HCT116 (cell line): ENCODE measurements around the gene DNAJB5. TPM values are rescaled to one million over a fixed set of nuclear protein-coding genes. Genes with fewer than 3 reads are reported as not detected.

ENCODE experiments used
- ATAC-seq: fragments of 200-7000 bp; cut with Tn5 transposase; 2 replicates; pipeline ENCODE4 v1.9.1; 2020; ENCODE audit warnings: mild to moderate bottlenecking, moderate library complexity
- BruUV-seq: library from RNA; stranded (reverse); fragments of 400-500 nt; replicated peaks from 2 replicates; lab custom pipeline; 2021; lab: Mats Ljungman, UMichigan
- CTCF ChIA-PET: fragments of 300-600 bp; sonication (Branson Sonifier 250); formaldehyde crosslinking; loops from one replicate; lab custom pipeline; 2021; ENCODE audit warnings: antibody characterized with exemption; lab: Charles Lee
- POLR2A ChIA-PET: fragments of 300-600, 350-600 bp; sonication (Branson Sonifier 250); formaldehyde crosslinking; loops from one replicate; lab custom pipeline; 2021; ENCODE audit warnings: antibody characterized with exemption; lab: Charles Lee
- RAD21 ChIA-PET, 2 experiments: fragments of 300-600 bp; sonication (Branson Sonifier 250); formaldehyde crosslinking; loops; one replicate each; lab custom pipeline; 2023; ENCODE audit warnings: low total read pairs in 2 of 2; ENCODE audit not compliant: uncharacterized antibody in 2 of 2, unreplicated experiment in 2 of 2, low non-redundant PET in 1 of 2; lab: Charles Lee
- DNase-seq: peaks from one replicate; pipeline ENCODE4 v3.0.0-alpha.2; 2010; ENCODE audit warnings: low read depth, low spot score
- H2AFZ ChIP-seq: fragments of 200-600 bp; shearing (Covaris generic), sonication (generic); 2 replicates; pipeline ENCODE4 v1.6.1; 2017; ENCODE audit warnings: low read depth, mixed run types, mixed read lengths, antibody characterized with exemption, low read length; ENCODE audit not compliant: poor library complexity, severe bottlenecking
- H3K27ac ChIP-seq: 2 replicates; pipeline ENCODE4 v1.5.1; 2012; ENCODE audit warnings: low read depth, low read length
- H3K27me3 ChIP-seq: fragments of 200-600 bp; sonication (generic); 2 replicates; pipeline ENCODE4 v1.6.1; 2016; ENCODE audit warnings: mixed run types, low read length, mixed read lengths; ENCODE audit not compliant: insufficient read depth
- H3K36me3 ChIP-seq, 2 experiments: fragments of 200-500 bp in 1 of 2; fragments of 200-600 bp in 1 of 2; sonication (Bioruptor generic) in 1 of 2; sonication (generic) in 1 of 2; 2 replicates each; pipeline versions ENCODE4 v1.5.1 to v1.6.1; 2014 to 2016; ENCODE audit warnings: low read length in 2 of 2, inconsistent platforms in 1 of 2, mixed read lengths in 1 of 2, mixed run types in 1 of 2; ENCODE audit not compliant: insufficient read depth in 2 of 2, control insufficient read depth in 1 of 2
- H3K4me1 ChIP-seq, 2 experiments: fragments of 200-600 bp in 1 of 2; sonication (generic) in 1 of 2; 2 replicates each; pipeline versions ENCODE4 v1.5.1 to v1.6.1; 2012 to 2017; ENCODE audit warnings: low read length in 2 of 2, inconsistent platforms in 1 of 2, mild to moderate bottlenecking in 1 of 2, mixed read lengths in 1 of 2, mixed run types in 1 of 2, moderate library complexity in 1 of 2; ENCODE audit not compliant: insufficient read depth in 2 of 2, control insufficient read depth in 1 of 2
- H3K4me2 ChIP-seq: fragments of 200-600 bp; sonication (generic); 2 replicates; pipeline ENCODE4 v1.6.1; 2017; ENCODE audit warnings: mixed run types, low read length, mixed read lengths
- H3K4me3 ChIP-seq, 2 experiments: fragments of 200-600 bp in 1 of 2; sonication (generic) in 1 of 2; replicated peaks in 1 of 2; 2 replicates each; pipeline ENCODE4 v1.5.1; 2011 to 2016; ENCODE audit warnings: low read length in 2 of 2, control low read depth in 1 of 2, low read depth in 1 of 2, mild to moderate bottlenecking in 1 of 2, mixed read lengths in 1 of 2, mixed run types in 1 of 2
- H3K79me2 ChIP-seq: fragments of 200-600 bp; sonication (generic); 2 replicates; pipeline ENCODE4 v1.6.1; 2017; ENCODE audit warnings: mild to moderate bottlenecking, mixed run types, low read length, moderate library complexity, mixed read lengths; ENCODE audit not compliant: insufficient read depth
- H3K9ac ChIP-seq: fragments of 200-600 bp; sonication (generic); 2 replicates; pipeline ENCODE4 v1.6.1; 2016; ENCODE audit warnings: low read length, mixed read lengths
- H3K9me2 ChIP-seq: fragments of 200-600 bp; sonication (generic), shearing (Covaris generic); 2 replicates; pipeline ENCODE4 v1.6.1; 2017; ENCODE audit warnings: mixed run types, mild to moderate bottlenecking, moderate library complexity; ENCODE audit not compliant: insufficient read depth
- H3K9me3 ChIP-seq, 2 experiments: fragments of 200-500 bp in 1 of 2; fragments of 200-600 bp in 1 of 2; sonication (Bioruptor generic) in 1 of 2; sonication (generic) in 1 of 2; 2 replicates each; pipeline ENCODE4 v1.6.1; 2014 to 2017; ENCODE audit warnings: low read length in 2 of 2, mixed read lengths in 2 of 2, inconsistent platforms in 1 of 2, low read depth in 1 of 2, mild to moderate bottlenecking in 1 of 2, mixed run types in 1 of 2, moderate library complexity in 1 of 2; ENCODE audit not compliant: control insufficient read depth in 1 of 2, insufficient read depth in 1 of 2
- H4K20me1 ChIP-seq: fragments of 200-600 bp; sonication (generic), shearing (Covaris generic); 2 replicates; pipeline ENCODE4 v1.6.1; 2017; ENCODE audit warnings: mixed run types, mild to moderate bottlenecking, moderate library complexity; ENCODE audit not compliant: insufficient read depth
- ATF3 ChIP-seq: IDR thresholded peaks from 2 replicates; pipeline ENCODE4 v1.6.1; 2012
- CBX3 ChIP-seq: IDR thresholded peaks from 2 replicates; pipeline ENCODE4 v1.6.1; 2012; ENCODE audit warnings: low read depth
- CEBPB ChIP-seq: IDR thresholded peaks from 2 replicates; pipeline ENCODE4 v1.6.1; 2012; ENCODE audit warnings: low read depth
- ELF1 ChIP-seq: IDR thresholded peaks from 2 replicates; pipeline ENCODE4 v1.6.1; 2012; ENCODE audit warnings: low read depth, borderline replicate concordance
- EZH2 ChIP-seq: fragments of 200-600 bp; sonication (generic); IDR thresholded peaks from 2 replicates; pipeline ENCODE4 v1.6.1; 2017; ENCODE audit warnings: antibody characterized with exemption, mixed run types
- EZH2phosphoT487 ChIP-seq: fragments of 200-600 bp; IDR thresholded peaks from 2 replicates; pipeline ENCODE4 v1.6.1; 2018; ENCODE audit warnings: antibody characterized with exemption, borderline replicate concordance
- JUND ChIP-seq: IDR thresholded peaks from 2 replicates; pipeline ENCODE4 v1.6.1; 2012
- POLR2A ChIP-seq: IDR thresholded peaks from 2 replicates; pipeline ENCODE4 v1.7.0; 2011; ENCODE audit warnings: borderline replicate concordance; ENCODE audit not compliant: insufficient read depth, insufficient read length; ENCODE audit errors: extremely low read depth
- RAD21 ChIP-seq: IDR thresholded peaks from 2 replicates; pipeline ENCODE4 v1.6.1; 2012; ENCODE audit warnings: low read depth, mild to moderate bottlenecking
- REST ChIP-seq: IDR thresholded peaks from 2 replicates; pipeline ENCODE4 v1.6.1; 2012; ENCODE audit warnings: low read depth
- SP1 ChIP-seq: IDR thresholded peaks from 2 replicates; pipeline ENCODE4 v1.6.1; 2012; ENCODE audit warnings: low read depth
- SRF ChIP-seq: IDR thresholded peaks from 2 replicates; pipeline ENCODE4 v1.6.1; 2012; ENCODE audit warnings: low read depth
- TCF7L2 ChIP-seq: IDR thresholded peaks from 2 replicates; pipeline ENCODE4 v1.7.0; 2011; ENCODE audit warnings: borderline replicate concordance, inconsistent platforms; ENCODE audit not compliant: insufficient read depth, insufficient read length; ENCODE audit errors: extremely low read depth
- YY1 ChIP-seq: IDR thresholded peaks from 2 replicates; pipeline ENCODE4 v1.6.1; 2011; ENCODE audit warnings: low read length, low read depth, moderate library complexity, mild to moderate bottlenecking; ENCODE audit not compliant: insufficient replicate concordance; ENCODE audit errors: extremely low read depth
- ZBTB33 ChIP-seq: IDR thresholded peaks from 2 replicates; pipeline ENCODE4 v1.6.1; 2011; ENCODE audit warnings: mild to moderate bottlenecking, low read length, moderate library complexity; ENCODE audit not compliant: insufficient replicate concordance; ENCODE audit errors: extremely low read depth
- ZFX ChIP-seq: fragments of 450-650 bp; IDR thresholded peaks from 2 replicates; pipeline ENCODE4 v1.6.1; 2017
- intact Hi-C: fragments of 100-400 bp; cut with micrococcal nuclease; formaldehyde crosslinking; loops from 2 replicates; pipeline ENCODE4 v1.10.0; 2022
- total RNA-seq: library from RNA; stranded (reverse); gene quantifications from one replicate; pipeline ENCODE4 v1.2.1, GENCODE V29; 2021; ENCODE audit not compliant: unreplicated experiment

DNAJB5 gene
- total RNA-seq, 1 experiment from 2014 or later = 3.6 TPM

GRCh38 chr9:34948451-34948850, 41.1 kb upstream of the DNAJB5 start:
- BruUV-seq = no TSS peak
- Histone ChIP-seq H3K9me2 (no peaks in the 10 kb centered on the region), H3K79me2 (no peaks in the 10 kb centered on the region), H3K9ac (no peak overlapping the region), H3K9me3 (no peaks in the 10 kb centered on the region), H3K27me3 (peaks cover 21% of the 10 kb centered on the region), H3K27ac (no peak overlapping the region), H3K4me3 (no peak overlapping the region), H4K20me1 (no peaks in the 10 kb centered on the region), H3K36me3 (no peaks in the 10 kb centered on the region), H2AFZ (no peak overlapping the region), H3K4me1 (no peaks in the 10 kb centered on the region), H3K4me2 (no peak overlapping the region)
- DNase-seq (no peak), ATAC-seq (no peak)
- intact Hi-C loops = no loop called here
- ChIA-PET CTCF (no interaction called here), POLR2A (no interaction called here), RAD21 (no interaction called here)
- no peak for TF ChIP-seq YY1
- TF ChIP-seq ATF3 = no peak
- no peak for TF ChIP-seq SP1
- TF ChIP-seq ZFX = no peak
- TF ChIP-seq SRF = no peak
- TF ChIP-seq CEBPB = no peak
- no peak for TF ChIP-seq JUND
- no peak for TF ChIP-seq EZH2
- TF ChIP-seq EZH2phosphoT487 = no peak
- TF ChIP-seq RAD21 = no peak

- RAD21 ChIA-PET = no interaction called here
- no TSS peak for BruUV-seq
- Histone ChIP-seq H3K27ac (no peak overlapping the region), H4K20me1 (no peaks in the 10 kb centered on the region), H3K4me2 (no peak overlapping the region), H3K9me3 (no peaks in the 10 kb centered on the region), H3K9me2 (no peaks in the 10 kb centered on the region), H3K79me2 (no peaks in the 10 kb centered on the region), H3K4me3 (no peak overlapping the region), H3K27me3 (peaks cover 26% of the 10 kb centered on the region), H2AFZ (no peak overlapping the region), H3K4me1 (no peaks in the 10 kb centered on the region), H3K36me3 (no peaks in the 10 kb centered on the region), H3K9ac (no peak overlapping the region)
- DNase-seq = no peak
- CTCF ChIA-PET = no interaction called here
- TF ChIP-seq ELF1 (no peak), CBX3 (no peak), ZFX (no peak), ATF3 (no peak), YY1 (no peak), SP1 (no peak), ZBTB33 (no peak), EZH2 (no peak), RAD21 (no peak), POLR2A (no peak), REST (no peak), TCF7L2 (no peak)
- intact Hi-C loops = no loop called here
- no peak for ATAC-seq
- POLR2A ChIA-PET = no interaction called here
These were observed 35.3 kb upstream of the DNAJB5 start for GRCh38 chr9:34954225-34954624.
